ENCODE results near the gene GALNT9.
"Not testable (repeated sequence)": the region's sequence is repeated elsewhere in the genome, so short reads cannot be mapped to it uniquely, and the experiment has no call there.

The GALNT9 gene

DNA sequence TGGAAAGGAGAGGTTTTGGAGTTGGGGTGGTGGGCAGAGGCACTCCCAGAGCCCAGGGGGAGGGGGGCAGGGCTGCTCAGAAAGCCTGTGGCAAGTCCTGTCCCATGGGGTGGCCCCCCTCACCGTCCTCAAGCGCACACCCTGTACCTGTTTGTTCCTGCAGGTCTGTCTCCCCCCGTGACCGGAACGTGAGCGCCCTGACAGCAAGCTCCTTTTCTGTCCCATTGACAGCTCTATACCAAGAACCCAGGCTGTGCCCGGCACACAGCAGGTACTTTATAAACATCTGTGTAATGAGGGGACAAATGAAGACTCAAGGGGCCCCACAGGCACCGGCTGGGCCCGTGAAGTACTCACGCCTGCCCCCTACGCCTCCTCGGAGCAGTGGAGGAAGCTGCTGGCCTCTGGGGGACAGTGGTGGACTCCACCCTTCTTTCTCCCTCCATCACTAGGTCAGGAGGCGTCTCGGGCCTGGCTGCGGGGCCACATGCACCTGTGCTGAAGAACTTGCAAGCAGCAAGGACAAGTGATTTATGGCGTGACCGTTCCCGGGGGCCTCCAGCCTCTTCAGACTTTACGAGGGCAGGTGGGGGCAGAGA, 65.8 kb downstream of the GALNT9 start:
- DNase-seq = no peak

DNA sequence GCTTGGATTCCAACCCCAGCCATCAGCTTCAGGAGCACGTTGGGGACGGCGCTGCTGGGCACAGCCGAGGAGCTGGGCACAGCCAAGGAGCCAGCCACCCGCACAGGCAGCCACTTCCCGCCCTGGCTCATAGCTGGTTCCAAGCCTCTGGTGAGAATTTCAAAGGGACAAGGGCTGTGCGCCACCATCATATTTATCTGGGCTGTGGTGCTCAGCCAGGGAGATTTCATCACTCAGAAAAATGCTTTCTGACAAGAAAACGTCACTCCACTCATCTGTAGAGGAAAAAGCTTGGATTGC, 66.4 kb downstream of the GALNT9 start:
- DNase-seq = no peak

DNA sequence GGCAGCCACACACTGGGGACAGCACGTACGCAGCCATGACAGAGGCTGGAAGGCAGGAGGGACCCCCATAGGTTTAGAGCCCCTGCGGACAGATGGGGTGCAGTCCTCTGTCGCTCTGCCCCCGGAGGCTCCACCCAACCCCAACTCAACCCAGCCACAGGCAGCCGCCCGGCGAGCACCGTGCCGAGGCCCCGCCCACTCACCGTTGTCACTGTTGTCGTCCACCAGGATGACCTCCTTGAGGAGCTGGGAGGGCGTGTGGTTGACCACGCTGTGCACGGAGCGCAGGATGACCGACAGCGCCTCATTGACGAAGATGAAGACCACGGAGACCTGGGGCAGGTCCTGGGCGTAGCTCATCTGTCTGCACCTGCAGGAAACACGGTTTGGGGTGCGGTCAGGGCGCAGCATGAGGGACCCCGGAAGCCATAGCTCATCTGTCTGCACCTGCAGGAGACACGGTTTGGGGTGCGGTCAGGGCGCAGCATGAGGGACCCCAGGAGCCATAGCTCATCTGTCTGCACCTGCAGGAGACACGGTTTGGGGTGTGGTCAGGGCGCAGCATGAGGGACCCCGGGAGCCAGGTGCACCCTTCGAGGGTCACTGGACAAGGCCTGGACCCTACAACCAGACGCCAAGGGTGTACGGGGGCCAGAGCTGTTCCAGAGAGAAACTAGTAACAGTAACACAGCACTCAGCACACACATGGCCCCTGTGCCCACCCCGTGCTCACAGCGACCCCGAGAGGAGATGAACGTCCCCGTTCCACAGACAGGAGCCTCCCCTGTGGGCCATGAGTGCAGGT, 66.9 kb downstream of the GALNT9 start:
- no peak for DNase-seq

DNA sequence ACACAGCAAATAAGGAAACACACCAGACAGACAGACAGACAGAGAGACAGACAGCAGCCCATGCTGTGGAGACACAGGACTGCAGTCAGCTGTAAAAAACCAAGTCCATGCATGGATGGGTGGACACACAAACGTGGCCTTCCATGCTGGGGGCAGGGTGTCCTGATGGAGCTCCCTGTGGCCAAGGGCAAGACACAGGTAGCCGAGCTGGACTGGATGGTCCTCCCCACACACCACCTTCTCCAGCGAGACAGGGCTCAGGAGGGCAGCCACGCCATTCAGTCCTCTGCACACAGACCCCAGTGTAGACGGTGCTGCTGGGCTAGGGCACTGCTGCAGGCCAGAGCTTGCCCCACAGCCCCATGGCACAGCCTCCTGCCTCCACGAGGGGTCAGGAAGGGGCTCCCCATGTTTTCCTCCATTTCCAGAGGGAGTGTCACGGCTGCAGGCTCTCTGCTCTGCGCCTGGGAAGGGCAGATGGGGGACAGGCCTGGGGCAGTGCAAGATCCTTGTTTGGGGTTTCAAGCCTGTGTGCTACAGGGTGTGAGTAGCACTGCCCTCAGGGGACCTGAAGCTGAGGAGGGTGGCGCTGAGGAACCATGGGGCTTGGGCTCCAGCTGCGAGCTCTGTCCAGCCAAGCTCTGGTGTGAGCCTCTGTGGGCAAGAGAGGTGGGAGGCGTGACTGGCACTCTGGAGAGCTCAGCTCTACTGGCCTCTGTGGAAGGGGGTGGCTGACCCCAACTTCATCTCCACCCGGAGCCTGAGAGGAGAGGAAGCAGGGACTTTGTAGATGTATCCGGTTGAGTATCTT, 67.9 kb downstream of the GALNT9 start:
- DNase-seq = no peak

DNA sequence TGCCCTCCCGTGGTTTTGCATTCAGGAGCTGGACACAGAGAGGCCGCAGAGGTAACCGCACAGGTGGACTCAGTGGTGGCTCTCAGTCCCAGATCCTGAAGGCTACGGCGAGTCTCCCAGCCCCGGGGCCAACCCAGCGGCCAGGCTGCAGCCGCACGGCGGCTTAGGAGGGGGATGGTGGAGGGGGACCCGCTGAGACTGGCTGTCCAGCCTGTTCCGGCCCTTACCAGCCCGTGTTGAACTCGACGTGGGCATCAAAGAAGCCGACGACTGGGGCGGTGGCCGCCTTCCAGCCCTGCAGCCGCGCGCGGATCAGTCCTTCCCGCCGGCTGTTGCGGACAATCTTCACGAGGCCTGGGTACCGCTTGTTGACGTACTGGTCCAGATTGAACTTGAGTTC, 68.7 kb downstream of the GALNT9 start:
- no peak for DNase-seq

DNA sequence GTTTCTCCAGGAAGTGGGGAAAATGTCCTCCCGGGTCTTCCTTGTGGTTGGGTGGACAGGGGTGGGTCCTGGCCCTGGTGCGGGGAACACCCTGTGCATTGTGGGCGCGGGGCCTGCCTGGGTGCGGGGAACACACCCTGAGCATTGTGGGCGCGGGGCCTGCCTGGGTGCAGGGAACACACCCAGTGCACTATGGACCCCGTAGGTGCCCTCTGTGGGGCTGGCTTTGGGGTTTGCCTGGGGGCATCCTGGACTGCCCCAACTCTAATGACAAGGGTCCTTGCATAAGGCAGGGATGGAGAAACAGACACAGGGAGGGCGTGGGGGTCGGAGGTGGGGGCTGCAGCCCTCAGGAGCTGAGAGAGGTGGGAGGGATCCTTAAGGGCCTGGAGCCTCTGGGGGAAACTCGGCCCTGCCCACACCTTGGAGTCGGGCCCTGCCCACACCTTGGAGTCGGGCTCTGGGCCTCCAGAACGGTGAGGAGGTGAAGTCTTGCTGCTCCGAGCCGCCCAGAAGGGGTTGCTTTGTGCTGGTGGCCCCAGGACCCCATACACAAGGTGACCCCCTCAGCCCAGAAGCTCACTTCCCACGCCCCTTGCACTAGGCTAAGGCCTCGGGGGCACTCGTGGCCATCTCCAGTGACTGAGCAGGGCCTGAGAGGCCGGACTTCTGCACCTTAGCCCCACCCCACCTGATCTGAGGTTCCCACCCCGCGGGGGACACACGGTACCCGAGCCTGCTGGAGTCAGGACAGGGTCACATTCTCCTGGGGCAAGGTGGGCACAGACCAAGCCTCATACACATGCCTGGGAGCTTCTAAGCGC, 69.3 kb downstream of the GALNT9 start:
- DNase-seq = no peak

DNA sequence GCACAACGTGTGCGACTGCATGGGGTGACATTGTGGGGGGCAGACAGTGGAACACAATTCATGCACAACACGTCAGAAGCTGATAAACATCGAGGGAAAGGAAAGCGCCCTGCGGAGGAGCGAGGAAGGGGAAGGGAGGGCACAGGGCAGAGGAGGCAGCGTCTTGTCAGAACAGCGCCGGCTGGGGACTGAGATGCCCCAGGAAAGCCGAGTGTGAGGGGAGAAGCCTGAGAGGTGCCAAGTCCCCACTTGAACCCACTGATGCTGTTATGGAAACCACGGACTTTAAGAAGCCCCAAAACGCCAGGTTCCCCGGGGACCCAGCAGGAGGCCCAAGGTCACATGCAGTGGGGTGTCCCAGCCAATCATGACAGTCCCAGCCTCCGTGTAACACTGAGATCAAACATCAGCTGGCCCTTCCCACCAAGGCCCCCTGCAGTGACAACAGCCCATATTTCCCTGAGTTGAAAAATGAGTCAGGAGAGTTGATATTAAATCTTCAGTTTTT, 70.0 kb downstream of the GALNT9 start:
- DNase-seq = no peak

DNA sequence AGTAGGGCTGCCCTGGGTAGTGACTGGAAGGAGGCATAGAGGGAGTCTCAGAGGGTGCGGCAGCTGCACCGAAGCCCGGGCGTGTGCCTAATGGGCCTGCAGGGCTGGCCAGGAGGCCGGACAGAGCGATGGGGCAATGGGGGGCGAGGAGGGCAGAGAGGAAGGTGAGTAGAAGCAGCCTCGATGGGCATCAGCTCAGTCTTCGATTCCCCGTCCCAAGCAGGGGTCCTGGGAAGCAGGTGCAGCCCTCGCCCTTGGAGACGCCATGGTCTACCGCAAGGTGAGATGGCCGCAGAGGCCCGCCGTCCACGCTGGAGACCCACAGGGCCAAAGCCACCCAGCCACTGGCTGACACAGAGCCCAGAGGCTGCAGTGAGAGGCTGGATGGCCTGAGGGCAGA, 70.8 kb downstream of the GALNT9 start:
- no peak for DNase-seq

DNA sequence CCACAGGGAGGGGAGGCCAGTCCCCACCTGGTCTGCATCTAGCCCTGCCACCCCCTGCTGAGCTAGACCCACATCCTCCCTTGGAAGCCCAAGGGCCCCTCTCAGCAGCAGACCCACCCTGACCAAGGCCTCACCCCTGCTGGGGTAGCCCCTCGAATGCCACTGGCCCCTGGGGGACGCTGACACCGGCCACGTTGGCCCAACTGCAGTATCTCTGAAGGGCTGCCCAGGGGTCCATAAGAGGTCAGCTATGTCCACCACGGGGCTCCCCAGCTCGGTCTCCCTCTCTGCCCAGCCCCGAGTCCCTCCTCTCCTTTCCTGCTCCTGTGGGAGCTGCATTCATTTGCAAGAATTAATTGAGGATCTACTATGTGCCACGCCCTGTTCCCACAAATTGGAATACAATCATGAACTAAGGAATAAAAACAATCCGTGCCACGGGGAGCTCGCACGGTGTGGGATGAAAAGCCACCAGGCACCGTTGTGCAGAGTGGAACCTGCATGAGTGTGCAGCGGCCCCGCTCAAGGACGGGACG, 71.4 kb downstream of the GALNT9 start:
- no peak for DNase-seq

DNA sequence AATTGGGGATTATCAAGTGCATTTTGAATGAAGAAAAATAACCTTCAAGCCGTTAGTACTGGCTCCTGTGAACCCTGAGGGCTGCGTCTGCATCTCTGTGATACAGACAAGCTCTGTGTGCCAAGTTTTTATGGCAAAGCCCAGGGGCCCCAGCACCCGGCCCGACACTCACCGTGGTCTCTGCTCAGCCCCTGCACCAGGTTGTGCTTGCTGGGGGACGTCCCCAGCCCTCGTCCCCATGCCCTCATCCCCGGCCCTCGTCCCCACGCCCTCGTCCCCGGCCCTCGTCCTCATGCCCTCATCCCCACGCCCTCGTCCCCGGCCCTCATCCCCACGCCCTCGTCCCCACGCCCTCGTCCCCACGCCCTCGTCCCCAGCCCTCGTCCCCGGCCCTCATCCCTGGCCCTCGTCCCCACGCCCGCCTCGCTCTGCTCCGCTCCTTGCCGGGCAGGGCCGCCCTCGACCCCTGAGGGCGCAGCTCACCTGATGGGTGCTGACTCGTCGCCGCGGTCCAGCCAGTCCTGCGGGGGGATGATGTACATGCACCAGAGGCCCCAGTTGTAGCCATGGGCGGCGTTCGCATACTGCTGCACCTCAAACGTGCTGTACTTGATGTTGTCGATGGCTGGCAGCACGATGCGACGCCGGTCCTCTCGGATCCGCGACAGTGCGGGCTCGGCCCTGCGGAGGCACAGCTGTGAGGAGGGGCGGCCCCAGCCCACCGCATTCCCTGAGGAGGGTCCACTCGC, 72.0 kb downstream of the GALNT9 start:
- no peak for DNase-seq

DNA sequence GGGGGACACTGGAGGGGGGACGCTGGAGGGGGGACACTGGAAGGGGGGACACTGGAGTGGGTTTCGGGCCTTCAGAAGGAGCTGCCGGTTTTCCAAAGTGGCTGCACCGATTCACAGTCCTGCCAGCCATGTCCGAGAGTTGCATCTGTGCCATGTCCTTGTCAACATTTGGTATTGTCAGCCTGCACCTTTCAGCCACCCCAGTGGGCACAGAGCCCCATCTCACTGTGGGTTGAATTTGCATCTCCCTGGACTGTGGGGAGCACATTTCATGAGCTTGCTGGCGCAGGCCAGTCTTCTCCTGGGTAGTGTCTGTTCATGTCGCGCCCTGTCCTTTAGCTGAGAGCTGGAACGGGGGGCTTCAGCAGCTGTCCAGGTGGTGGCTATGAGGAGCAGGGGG, 72.7 kb downstream of the GALNT9 start:
- DNase-seq = no peak

DNA sequence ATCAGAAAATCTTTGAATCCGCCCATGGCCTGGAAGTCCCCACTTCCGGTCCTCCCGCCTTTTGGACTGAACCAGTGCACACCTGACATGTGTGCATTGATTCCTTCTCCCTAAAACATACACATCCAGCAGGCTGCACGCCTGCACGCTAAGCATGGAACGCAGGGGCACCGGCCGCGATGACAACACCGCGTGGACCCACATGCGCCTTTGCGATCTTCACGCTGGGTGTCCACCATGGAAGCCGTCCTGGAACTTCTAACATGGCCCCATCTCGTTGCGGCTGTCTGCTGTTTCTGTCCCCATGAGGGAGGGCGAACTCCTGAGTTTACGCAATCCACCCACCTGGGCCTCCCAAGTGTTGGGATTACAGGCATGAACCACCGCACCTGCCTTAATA, 73.7 kb downstream of the GALNT9 start:
- no peak for DNase-seq

DNA sequence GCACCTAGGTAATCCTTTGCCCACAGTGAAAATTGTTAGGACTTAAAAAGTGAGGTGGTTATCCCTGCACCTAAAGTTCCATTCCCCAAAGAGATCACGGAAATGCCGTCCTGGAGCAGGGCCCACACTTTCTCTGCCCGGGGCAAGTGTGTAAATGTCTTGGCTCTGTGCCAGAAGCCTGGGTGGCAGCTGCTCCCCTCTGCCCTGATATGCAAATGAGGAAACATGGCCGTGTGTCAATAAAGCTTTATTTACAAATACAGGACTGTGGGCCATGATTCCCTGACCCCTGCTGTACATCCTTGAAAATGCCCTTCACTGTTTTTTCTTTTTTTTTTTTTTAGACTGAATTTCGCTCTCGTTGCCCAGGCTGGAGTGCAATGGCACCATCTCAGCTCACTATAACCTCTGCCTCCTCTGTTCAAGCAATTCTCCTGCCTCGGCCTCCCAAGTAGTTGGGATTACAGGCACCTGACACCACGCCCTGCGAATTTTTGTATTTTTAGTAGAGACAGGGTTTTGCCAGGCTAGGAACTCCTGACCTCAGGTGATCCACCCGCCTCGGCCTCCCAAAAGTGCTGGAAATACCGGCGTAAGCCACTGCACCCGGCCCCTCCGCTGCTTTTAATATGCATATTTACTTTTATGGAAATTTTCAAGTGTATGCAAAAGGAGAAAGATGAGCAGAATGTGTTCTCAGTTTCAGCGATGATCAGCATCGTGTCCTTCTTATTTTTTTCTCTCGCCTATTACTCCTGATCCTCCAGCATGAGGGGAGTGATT, 75.5 kb downstream of the GALNT9 start:
- no peak for DNase-seq

DNA sequence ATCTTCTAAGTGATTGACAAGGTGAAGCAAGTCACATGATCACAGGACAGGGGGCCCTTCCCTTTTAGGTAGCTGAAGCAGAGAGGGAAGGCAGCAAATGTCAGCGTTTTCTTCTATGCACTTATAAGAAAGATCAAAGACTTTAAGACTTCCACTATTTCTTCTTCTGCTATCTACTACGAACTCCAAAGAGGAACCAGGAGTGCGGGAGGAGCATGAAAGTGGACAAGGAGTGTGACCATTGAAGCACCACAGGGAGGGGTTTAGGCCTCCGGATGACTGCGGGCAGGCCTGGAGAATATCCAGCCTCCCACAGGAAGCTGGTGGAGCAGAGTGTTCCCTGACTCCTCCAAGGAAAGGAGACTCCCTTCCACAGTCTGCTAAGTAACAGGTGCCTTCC, 76.4 kb downstream of the GALNT9 start:
- not testable (repeated sequence) for DNase-seq

DNA sequence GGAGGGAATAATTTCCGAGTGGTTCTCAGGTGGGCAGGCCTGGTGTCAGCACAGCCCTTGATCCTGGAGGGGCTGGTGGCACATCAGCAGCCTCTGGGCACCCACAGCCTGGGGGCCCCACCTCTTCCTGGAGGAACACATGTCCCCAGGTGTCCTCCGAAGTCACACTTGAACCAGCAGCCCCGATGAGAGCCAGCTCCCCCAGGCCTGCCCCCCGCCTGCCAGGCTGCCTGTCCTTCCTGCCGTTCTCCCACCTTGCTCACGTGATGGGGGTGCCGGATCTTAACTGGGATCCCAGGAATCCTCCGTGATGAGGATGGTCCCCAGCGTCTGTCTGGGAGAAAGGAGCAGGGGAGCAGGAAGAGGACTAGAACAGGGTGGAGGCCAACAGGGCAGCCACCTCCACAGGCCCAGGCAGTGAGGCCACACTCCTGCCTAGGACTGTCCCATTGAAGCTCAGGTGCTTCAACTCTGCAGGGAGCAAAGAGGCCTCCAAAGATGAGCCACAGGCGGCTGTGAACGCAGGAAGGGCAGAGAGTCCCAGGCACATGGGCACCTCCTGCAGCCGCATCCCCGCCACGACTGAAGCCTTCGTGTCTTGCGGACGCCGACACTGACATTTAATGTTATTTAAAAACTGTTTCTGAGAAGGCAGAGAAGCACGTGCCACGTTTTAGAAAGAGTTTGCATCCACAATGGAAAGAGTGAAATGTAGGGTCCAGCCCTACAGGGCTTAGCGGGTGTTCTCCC, 77.5 kb downstream of the GALNT9 start:
- no peak for DNase-seq

DNA sequence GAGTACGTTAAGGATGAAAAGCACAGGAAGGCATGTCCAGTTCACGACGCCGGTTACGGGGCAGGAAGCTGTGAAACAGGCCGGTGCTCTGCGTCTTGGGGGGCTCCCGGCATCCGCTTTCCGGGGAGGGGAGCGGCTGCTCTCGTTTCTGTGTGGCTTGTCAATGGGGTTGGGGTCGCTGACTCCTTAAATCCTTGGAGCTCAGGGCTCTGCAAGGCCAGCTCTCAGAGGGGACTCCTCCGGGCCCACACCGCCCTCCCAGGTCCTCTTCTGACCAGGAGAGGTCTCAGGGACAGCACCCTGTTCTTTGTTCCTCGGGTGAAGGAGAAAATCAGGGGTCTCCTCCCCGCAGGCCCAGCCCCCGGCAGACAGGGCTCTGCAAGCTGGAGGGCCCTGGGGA, 78.1 kb downstream of the GALNT9 start:
- DNase-seq = no peak

DNA sequence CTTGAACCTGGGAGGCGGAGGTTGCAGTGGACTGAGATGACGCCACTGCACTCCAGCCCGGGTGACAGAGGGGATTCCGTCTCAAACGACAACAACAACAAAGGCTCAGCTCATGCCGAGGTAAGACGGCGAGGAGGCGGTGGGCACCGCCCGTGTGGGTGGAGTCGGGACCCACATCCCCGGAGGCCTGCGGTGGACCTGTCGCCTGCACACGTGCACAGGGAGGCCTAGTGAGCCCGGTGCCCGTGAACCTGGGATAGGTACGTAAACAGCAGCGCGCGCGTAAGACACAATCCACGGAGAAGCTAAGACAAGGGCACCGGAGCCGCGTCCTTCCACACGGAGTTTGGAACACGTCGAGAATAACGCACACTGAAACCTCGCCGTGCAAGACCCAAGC, 78.7 kb downstream of the GALNT9 start:
- no peak for DNase-seq

DNA sequence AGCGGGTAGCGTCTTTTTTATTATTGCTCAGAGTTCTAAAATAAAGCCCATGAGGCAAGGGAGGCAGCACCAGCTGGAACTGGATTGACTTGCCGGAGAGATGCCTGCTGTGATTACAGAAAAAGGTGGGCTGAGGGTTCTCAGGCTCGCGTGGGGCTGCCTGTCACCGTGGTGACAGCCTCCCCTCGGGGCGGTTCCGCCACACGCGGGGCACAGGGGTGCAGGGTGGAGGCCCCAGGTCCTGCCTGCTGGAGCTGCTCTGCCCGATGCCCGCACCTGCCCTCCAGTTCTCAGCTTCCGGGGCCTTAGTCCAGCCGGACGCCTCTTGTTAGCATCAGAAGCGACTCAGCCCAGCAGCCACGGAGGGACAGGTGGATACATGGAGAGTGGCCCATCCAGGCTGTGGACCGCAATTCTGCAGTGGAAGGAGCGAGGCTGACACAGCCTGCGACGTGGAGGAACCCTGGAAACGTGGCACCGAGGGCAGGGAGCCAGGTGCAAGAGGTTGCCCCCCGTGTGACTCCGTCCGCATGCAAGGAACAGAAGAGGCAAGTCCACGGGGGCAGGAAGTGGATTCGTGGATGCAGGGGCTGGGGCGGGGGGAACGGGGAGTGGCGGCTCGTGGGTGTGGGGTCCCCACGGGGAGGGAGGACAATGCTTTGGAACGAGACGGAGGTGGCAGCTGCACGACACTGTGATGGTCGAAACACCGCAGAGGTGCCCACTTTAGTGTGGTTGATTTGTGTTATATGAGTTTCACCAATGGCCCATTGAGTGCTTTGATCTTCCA, 79.5 kb downstream of the GALNT9 start:
- no peak for DNase-seq

DNA sequence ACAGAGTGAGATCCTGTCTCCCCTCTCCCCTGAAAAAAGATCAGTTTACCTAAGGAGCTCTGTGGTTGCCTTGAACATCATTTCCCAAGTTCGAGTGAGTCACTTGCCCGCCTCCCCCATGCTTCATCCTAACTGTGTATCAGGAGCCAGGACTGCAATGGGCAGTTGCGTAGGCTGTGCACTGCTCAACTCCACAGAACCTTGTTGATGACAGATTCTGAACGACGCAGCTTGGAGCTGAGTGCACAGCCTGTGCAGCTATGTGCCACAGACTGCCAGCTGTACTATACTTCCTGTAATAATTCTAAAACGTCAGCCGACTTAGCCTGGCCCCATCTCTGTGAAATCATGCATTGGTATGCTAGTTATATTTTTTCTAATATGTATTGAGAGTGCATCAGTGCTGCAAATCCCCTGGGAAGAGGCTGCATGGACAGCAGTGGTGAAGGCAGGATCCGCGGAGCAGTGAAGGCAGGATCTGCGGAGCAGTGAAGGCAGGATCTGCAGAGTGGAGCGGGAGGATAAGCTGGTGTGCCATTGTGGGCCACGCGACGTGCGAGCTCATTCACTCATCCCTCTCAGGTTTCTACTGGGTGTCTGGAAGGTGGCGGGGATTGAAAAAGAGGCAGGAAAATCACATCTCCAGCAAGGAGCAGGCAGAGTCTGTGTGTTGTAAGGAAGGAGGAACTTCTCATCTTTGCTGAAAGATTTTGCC, 80.8 kb downstream of the GALNT9 start:
- DNase-seq = no peak
